ENCODE results near the gene ATOX1.

DNA sequence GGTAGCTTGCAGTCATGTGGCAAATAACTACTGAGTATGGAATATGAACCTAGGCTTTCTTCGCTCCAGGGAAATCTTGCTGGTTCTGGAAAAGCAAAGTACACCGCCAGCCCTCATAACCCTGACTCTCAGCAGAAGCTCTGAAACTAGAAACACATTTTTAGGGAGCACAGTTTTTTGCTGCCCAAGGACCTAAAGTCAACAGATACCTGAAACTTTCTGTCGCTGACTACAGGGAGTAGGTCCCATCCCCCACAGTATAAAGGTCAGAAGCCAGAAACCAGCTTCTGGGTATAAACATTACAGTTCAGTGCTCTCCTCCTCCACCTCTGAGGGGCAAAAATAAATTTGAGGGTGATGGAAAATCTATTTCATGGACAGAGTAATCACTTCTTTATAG lies 3.0 kb downstream of the ATOX1 start:
- TF ChIP-seq POLR2AphosphoS5 (IDR thresholded peaks at IDR 0.05; ENCODE audit: low read depth, low read length) (no peak), TP53 (CRISPR knock-in tag; conservative IDR thresholded peaks at IDR 0.05) (no peak), POLR2A (IDR thresholded peaks at IDR 0.05; ENCODE audit: insufficient read depth in 1 of 2, low read depth in 2 of 2, low read length in 2 of 2) (no peak), TGIF2 (CRISPR knock-in tag; IDR thresholded peaks at IDR 0.05) (no peak), ZFP36 (IDR thresholded peaks at IDR 0.05; ENCODE audit: borderline replicate concordance, low read depth, low read length, partially characterized antibody) (no peak), EP300 (IDR thresholded peaks at IDR 0.05; ENCODE audit: low read depth in 2 of 2, low read length in 2 of 2) (peak in 1 of 2 experiments; percentile 56; a peak in 2 of 4 replicates), EP300 (CRISPR knock-in tag; IDR thresholded peaks at IDR 0.05; ENCODE audit: borderline replicate concordance) (no peak), MXI1 (IDR thresholded peaks at IDR 0.05; ENCODE audit: borderline replicate concordance, low read depth, low read length) (0 out of 3 replicates have a peak, but pooled peaks have one; percentile 14), KDM6A (CRISPR knock-in tag; IDR thresholded peaks at IDR 0.05; ENCODE audit: low read depth) (peak; percentile 81)
- TF ChIP-seq, protein P1, sequence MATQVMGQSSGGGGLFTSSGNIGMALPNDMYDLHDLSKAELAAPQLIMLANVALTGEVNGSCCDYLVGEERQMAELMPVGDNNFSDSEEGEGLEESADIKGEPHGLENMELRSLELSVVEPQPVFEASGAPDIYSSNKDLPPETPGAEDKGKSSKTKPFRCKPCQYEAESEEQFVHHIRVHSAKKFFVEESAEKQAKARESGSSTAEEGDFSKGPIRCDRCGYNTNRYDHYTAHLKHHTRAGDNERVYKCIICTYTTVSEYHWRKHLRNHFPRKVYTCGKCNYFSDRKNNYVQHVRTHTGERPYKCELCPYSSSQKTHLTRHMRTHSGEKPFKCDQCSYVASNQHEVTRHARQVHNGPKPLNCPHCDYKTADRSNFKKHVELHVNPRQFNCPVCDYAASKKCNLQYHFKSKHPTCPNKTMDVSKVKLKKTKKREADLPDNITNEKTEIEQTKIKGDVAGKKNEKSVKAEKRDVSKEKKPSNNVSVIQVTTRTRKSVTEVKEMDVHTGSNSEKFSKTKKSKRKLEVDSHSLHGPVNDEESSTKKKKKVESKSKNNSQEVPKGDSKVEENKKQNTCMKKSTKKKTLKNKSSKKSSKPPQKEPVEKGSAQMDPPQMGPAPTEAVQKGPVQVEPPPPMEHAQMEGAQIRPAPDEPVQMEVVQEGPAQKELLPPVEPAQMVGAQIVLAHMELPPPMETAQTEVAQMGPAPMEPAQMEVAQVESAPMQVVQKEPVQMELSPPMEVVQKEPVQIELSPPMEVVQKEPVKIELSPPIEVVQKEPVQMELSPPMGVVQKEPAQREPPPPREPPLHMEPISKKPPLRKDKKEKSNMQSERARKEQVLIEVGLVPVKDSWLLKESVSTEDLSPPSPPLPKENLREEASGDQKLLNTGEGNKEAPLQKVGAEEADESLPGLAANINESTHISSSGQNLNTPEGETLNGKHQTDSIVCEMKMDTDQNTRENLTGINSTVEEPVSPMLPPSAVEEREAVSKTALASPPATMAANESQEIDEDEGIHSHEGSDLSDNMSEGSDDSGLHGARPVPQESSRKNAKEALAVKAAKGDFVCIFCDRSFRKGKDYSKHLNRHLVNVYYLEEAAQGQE (IDR thresholded peaks at IDR 0.05; ENCODE audit: borderline replicate concordance in 1 of 2, low read depth in 1 of 2, low read length in 2 of 2), result peak in 1 of 2 experiments; percentile 52; a peak in 1 of 4 replicates
- TF ChIP-seq, protein P2, sequence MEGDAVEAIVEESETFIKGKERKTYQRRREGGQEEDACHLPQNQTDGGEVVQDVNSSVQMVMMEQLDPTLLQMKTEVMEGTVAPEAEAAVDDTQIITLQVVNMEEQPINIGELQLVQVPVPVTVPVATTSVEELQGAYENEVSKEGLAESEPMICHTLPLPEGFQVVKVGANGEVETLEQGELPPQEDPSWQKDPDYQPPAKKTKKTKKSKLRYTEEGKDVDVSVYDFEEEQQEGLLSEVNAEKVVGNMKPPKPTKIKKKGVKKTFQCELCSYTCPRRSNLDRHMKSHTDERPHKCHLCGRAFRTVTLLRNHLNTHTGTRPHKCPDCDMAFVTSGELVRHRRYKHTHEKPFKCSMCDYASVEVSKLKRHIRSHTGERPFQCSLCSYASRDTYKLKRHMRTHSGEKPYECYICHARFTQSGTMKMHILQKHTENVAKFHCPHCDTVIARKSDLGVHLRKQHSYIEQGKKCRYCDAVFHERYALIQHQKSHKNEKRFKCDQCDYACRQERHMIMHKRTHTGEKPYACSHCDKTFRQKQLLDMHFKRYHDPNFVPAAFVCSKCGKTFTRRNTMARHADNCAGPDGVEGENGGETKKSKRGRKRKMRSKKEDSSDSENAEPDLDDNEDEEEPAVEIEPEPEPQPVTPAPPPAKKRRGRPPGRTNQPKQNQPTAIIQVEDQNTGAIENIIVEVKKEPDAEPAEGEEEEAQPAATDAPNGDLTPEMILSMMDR (CRISPR knock-in tag; IDR thresholded peaks at IDR 0.05), result peak; percentile 2; the same call in 1 of the 2 replicates
- TF ChIP-seq, protein P3, sequence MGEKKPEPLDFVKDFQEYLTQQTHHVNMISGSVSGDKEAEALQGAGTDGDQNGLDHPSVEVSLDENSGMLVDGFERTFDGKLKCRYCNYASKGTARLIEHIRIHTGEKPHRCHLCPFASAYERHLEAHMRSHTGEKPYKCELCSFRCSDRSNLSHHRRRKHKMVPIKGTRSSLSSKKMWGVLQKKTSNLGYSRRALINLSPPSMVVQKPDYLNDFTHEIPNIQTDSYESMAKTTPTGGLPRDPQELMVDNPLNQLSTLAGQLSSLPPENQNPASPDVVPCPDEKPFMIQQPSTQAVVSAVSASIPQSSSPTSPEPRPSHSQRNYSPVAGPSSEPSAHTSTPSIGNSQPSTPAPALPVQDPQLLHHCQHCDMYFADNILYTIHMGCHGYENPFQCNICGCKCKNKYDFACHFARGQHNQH (CRISPR knock-in tag; IDR thresholded peaks at IDR 0.05), result peak; percentile 55; the same call in 1 of the 2 replicates

Data from HepG2 (cell line).